Hepatocyte (in vitro differentiated cells): ENCODE data around the gene LMX1A. TPM values are rescaled to one million over a fixed set of nuclear protein-coding genes. Genes with fewer than 3 reads are reported as not detected.

Experiments used
- DNase-seq: peaks from one replicate; pipeline ENCODE4 v3.0.0-alpha.2; 2016; ENCODE audit warnings: low spot score
- H2AFZ ChIP-seq: fragments of 200-600 bp; sonication (generic); 2 replicates; pipeline ENCODE4 v1.6.0; 2016; ENCODE audit warnings: antibody characterized with exemption, mild to moderate bottlenecking
- H3K27ac ChIP-seq: fragments of 200-600 bp; sonication (generic); 2 replicates; pipeline ENCODE4 v1.5.1; 2016; ENCODE audit warnings: mild to moderate bottlenecking
- H3K27me3 ChIP-seq: fragments of 200-600 bp; sonication (generic); 2 replicates; pipeline ENCODE4 v1.6.1; 2016
- H3K36me3 ChIP-seq: fragments of 200-600 bp; sonication (generic); replicated peaks from 2 replicates; pipeline ENCODE4 v1.5.1; 2016; ENCODE audit warnings: low read depth; ENCODE audit not compliant: insufficient read depth
- H3K4me1 ChIP-seq: fragments of 200-600 bp; sonication (generic); 2 replicates; pipeline ENCODE4 v1.5.1; 2016; ENCODE audit warnings: mild to moderate bottlenecking, moderate library complexity; ENCODE audit not compliant: insufficient read depth
- H3K4me2 ChIP-seq: fragments of 200-600 bp; sonication (generic); 2 replicates; pipeline ENCODE4 v1.6.0; 2016
- H3K4me3 ChIP-seq: fragments of 200-600 bp; sonication (generic); 2 replicates; pipeline ENCODE4 v1.5.1; 2016; ENCODE audit warnings: mild to moderate bottlenecking
- H3K79me2 ChIP-seq: fragments of 200-600 bp; sonication (generic); 2 replicates; pipeline ENCODE4 v1.6.0; 2017; ENCODE audit warnings: mild to moderate bottlenecking
- H3K9me2 ChIP-seq: fragments of 200-600 bp; sonication (generic); replicated peaks from 2 replicates; pipeline ENCODE4 v1.6.0; 2017; ENCODE audit warnings: mild to moderate bottlenecking; ENCODE audit not compliant: insufficient read depth
- H3K9me3 ChIP-seq: fragments of 200-600 bp; sonication (generic); 2 replicates; pipeline ENCODE4 v1.5.1; 2016; ENCODE audit warnings: low read depth, mild to moderate bottlenecking
- H4K20me1 ChIP-seq: fragments of 200-600 bp; sonication (generic); 2 replicates; pipeline ENCODE4 v1.6.0; 2016; ENCODE audit warnings: mild to moderate bottlenecking; ENCODE audit not compliant: insufficient read depth, poor library complexity, severe bottlenecking
- EZH2 ChIP-seq: fragments of 200-600 bp; sonication (generic); IDR thresholded peaks from 2 replicates; pipeline ENCODE4 v1.6.1; 2016; ENCODE audit warnings: antibody characterized with exemption, mild to moderate bottlenecking, borderline replicate concordance
- EZH2phosphoT487 ChIP-seq: fragments of 200-600 bp; sonication (generic); IDR thresholded peaks from one replicate; pipeline ENCODE4 v1.6.1; 2018; ENCODE audit warnings: antibody characterized with exemption, mild to moderate bottlenecking, low read depth, moderate library complexity; ENCODE audit not compliant: unreplicated experiment, severe bottlenecking
- WGBS: methylation state at CpG from one replicate; pipeline ENCODE4 v1.1.6; 2016; ENCODE audit warnings: low lambda C conversion rate; ENCODE audit errors: missing lambda C conversion rate; 5-methylcytosine and 5-hydroxymethylcytosine counted together
- polyA plus RNA-seq: library from polyadenylated mRNA; unstranded; fragments of >200 nt; fragmentation: Nextera tagmentation; extraction: Ambion mirVana; gene quantifications from 2 replicates; pipeline ENCODE4 v1.2.1, GENCODE V29; 2016
- total RNA-seq: library from RNA; depleted of rRNA; stranded (reverse); fragments of >200 nt; gene quantifications from 2 replicates; pipeline ENCODE4 v1.2.3, GENCODE V29; 2014
- TF ChIP-seq, protein P1 (sequence below): fragments of 200-600 bp; sonication (generic); IDR thresholded peaks from 2 replicates; pipeline ENCODE4 v1.5.1; 2016; ENCODE audit warnings: antibody characterized with exemption, mild to moderate bottlenecking; ENCODE audit not compliant: poor library complexity

Gene LMX1A
- total and polyA plus RNA-seq, 2 experiments from 2014 or later: not detected

DNA sequence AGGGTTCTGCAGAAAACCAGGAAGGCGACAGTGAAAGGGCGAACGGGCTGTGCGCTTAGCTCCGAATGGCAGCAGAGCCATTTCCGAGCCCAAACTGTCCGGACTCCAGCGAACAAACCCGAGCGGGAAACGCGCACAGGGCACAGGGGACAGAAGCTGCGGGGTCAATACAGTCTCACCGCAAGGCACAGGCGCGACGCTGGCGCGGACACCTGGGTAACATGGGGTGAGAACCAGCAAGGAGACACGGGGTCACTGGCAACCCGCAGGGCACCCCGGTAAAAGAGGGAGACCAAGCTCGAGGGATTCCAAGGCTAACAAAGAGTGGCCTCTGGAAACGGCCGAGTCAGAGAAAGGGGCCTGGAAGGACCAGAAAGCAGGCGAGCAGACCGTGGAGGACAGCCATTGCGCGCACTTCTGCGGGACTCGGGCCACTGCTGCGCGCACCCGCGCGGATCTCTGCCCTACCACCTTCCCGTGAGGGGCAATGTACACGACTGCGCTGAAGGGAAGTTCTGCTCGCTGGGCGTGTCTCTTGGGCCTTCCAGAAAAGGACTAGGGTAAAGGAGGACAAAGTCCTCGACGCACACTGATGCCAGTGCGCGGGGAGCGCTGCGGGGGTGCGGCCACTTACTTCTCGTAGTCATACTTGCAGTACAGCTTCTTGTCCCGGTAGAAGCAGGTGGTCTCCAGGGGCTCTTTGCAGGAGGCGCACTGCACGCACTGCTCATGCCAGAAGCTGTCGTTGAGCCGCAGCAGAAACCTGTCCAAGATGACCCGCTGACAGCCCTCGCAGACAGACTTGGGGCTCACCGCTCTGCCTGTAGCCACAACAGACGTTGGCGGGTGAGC, 3.8 kb downstream of the LMX1A start:
- Histone ChIP-seq H3K4me3 (peak overlapping the region; percentile 16), H3K79me2 (no peaks in the 10 kb centered on the region), H3K4me1 (peaks cover 25% of the 10 kb centered on the region), H3K9me2 (no peaks in the 10 kb centered on the region), H3K36me3 (no peaks in the 10 kb centered on the region), H4K20me1 (no peaks in the 10 kb centered on the region), H3K4me2 (peak overlapping the region; percentile 77), H3K9me3 (no peaks in the 10 kb centered on the region), H2AFZ (no peak overlapping the region), H3K27ac (no peak overlapping the region), H3K27me3 (peaks cover 100% of the 10 kb centered on the region)
- DNase-seq: peak; percentile 48
- WGBS: 2% methylated on average over 59 of the region's 59 CpGs
- TF ChIP-seq EZH2: peak; percentile 5
- TF ChIP-seq EZH2phosphoT487: peak; percentile 19
- TF ChIP-seq, protein P1, sequence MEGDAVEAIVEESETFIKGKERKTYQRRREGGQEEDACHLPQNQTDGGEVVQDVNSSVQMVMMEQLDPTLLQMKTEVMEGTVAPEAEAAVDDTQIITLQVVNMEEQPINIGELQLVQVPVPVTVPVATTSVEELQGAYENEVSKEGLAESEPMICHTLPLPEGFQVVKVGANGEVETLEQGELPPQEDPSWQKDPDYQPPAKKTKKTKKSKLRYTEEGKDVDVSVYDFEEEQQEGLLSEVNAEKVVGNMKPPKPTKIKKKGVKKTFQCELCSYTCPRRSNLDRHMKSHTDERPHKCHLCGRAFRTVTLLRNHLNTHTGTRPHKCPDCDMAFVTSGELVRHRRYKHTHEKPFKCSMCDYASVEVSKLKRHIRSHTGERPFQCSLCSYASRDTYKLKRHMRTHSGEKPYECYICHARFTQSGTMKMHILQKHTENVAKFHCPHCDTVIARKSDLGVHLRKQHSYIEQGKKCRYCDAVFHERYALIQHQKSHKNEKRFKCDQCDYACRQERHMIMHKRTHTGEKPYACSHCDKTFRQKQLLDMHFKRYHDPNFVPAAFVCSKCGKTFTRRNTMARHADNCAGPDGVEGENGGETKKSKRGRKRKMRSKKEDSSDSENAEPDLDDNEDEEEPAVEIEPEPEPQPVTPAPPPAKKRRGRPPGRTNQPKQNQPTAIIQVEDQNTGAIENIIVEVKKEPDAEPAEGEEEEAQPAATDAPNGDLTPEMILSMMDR: no peak

DNA sequence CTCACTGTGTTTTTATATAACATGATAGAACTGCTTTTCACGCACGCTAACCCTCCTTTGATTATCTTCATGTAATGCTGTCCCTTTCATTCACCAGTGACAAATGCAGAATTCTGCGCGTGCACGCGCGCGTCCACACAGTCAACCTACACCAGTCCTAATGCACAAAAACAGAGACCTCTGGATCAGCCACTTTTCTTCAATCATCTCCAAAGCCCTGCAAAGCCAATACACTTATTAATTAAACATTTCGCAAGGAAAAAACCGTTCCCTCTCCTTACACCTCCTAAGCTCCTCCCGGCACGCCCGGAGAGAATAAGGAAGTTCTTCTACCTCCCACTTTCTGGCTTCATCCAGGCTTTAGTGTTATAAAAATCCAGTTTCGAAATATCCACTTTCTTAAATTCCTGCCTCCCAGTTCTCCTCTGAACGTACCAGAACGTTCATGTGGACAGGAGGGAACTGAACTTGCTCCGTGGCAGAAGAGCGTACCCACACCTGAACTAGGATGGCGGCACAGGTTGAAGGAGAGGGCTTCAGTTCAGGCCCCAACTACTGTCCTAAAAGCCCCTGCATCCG, 4.6 kb downstream of the LMX1A start:
- no peak for DNase-seq
- peak overlapping the region; percentile 16 for H3K4me3 ChIP-seq

DNA sequence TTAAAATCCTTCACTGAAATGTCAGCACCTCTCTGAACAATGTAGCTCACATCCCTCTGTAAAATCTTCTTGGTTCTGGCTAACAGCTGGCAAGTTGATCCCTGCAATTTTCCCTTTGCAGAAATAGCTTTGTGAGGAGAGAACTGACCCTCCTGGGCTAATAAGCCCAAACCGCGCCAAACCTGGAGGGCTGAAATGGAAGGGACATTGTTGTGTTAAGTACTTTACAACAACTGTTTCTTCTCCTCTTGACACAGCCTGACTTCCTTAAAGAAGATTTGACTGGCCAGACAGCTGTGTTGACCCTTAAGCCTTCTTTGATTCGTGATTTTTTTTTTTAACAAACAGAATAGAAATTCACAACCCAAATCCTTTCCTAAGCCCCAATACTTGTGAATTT, 5.7 kb downstream of the LMX1A start:
- H3K4me1 ChIP-seq: peaks cover 16% of the 10 kb centered on the region
- WGBS: 0% methylated on average over 3 of the region's 3 CpGs
- H3K9me3 ChIP-seq: no peaks in the 10 kb centered on the region
- H3K9me2 ChIP-seq: no peaks in the 10 kb centered on the region
- H3K79me2 ChIP-seq: no peaks in the 10 kb centered on the region
- no peak overlapping the region for H3K4me3 ChIP-seq
- no peaks in the 10 kb centered on the region for H4K20me1 ChIP-seq
- no peak overlapping the region for H2AFZ ChIP-seq
- no peak overlapping the region for H3K27ac ChIP-seq
- no peaks in the 10 kb centered on the region for H3K36me3 ChIP-seq
- peaks cover 100% of the 10 kb centered on the region for H3K27me3 ChIP-seq
- H3K4me2 ChIP-seq: no peak overlapping the region
- DNase-seq: no peak
- TF ChIP-seq EZH2phosphoT487 (no peak), EZH2 (no peak)
- TF ChIP-seq, protein P1: no peak

More for the DNA sequence above, 4.6 kb downstream of the LMX1A start:
- H3K36me3 ChIP-seq: no peaks in the 10 kb centered on the region
- WGBS: 13% methylated on average over 20 of the region's 20 CpGs
- H3K27ac ChIP-seq: no peak overlapping the region
- H3K79me2 ChIP-seq: no peaks in the 10 kb centered on the region
- TF ChIP-seq, protein P1: no peak
- no peak for TF ChIP-seq EZH2
- peak; percentile 30 for TF ChIP-seq EZH2phosphoT487
- peak overlapping the region; percentile 77 for H3K4me2 ChIP-seq
- no peak overlapping the region for H2AFZ ChIP-seq
- H3K9me2 ChIP-seq: no peaks in the 10 kb centered on the region
- H3K27me3 ChIP-seq: peaks cover 100% of the 10 kb centered on the region
- H3K9me3 ChIP-seq: no peaks in the 10 kb centered on the region
- peaks cover 25% of the 10 kb centered on the region for H3K4me1 ChIP-seq
- H4K20me1 ChIP-seq: no peaks in the 10 kb centered on the region
